Measurements from ENCODE around the gene ZNF785. TPM values are rescaled to one million over a fixed set of nuclear protein-coding genes. Genes with fewer than 3 reads are reported as not detected.

The ZNF785 gene
- total RNA-seq, 1 donor from 2014 or later: 9.3 TPM

GRCh38 chr16:30532285-30533145, 53.0 kb downstream of the ZNF785 start:
- no peak for TF ChIP-seq EZH2 (IDR thresholded peaks at IDR 0.05; ENCODE audit: insufficient read depth, low read length)
- no peak for TF ChIP-seq CTCF (IDR thresholded peaks at IDR 0.05; ENCODE audit: insufficient read depth, low read depth, low read length)
- Mint-ChIP-seq H3K4me1 (ENCODE audit: low read depth, unreplicated experiment) (peaks cover 9% of the 10 kb centered on the region), H3K27ac (ENCODE audit: unreplicated experiment) (no peak overlapping the region), H3K4me3 (ENCODE audit: unreplicated experiment) (no peak overlapping the region), H3K9me3 (ENCODE audit: unreplicated experiment) (no peaks in the 10 kb centered on the region), H3K36me3 (ENCODE audit: low read depth, unreplicated experiment) (peaks cover 6% of the 10 kb centered on the region), H3K27me3 (ENCODE audit: low read depth, unreplicated experiment) (no peaks in the 10 kb centered on the region)
- H3K4me2 ChIP-seq (ENCODE audit: low read length): no peak overlapping the region
- H3K9ac ChIP-seq (ENCODE audit: low read length): no peak overlapping the region
- no peak overlapping the region for H3K4me3 ChIP-seq (ENCODE audit: insufficient read depth, low read depth, low read length)
- H3K4me1 ChIP-seq (ENCODE audit: insufficient read depth, low read length): peaks cover 25% of the 10 kb centered on the region
- peaks cover 22% of the 10 kb centered on the region for H3K79me2 ChIP-seq (ENCODE audit: insufficient read depth, low read length)
- no peaks in the 10 kb centered on the region for H3K36me3 ChIP-seq (ENCODE audit: insufficient read depth, low read length)
- H4K20me1 ChIP-seq (ENCODE audit: insufficient read depth, low read length): no peaks in the 10 kb centered on the region
- H3K9me3 ChIP-seq (ENCODE audit: insufficient read depth, low read depth, low read length): no peaks in the 10 kb centered on the region
- no peak overlapping the region for H2AFZ ChIP-seq (ENCODE audit: low read depth, low read length)
- no peak for DNase-seq (ENCODE audit: low read depth)
- H3K27ac ChIP-seq (ENCODE audit: low read depth, low read length): no peak overlapping the region
- no peak for FAIRE-seq
- H3K27me3 ChIP-seq (ENCODE audit: insufficient read depth, low read length): no peaks in the 10 kb centered on the region

Other genes starting within 250 kb of the ZNF785 start
- 58.8 TPM in 2 replicates for gene CD2BP2, start 230.4 kb downstream of the ZNF785 start, total RNA-seq
- 50.3 and 50.8 TPM in 2 replicates for gene TBC1D10B, start 215.2 kb downstream of the ZNF785 start, total RNA-seq
- not detected in 2 replicates for gene MYL11, start 210.9 kb downstream of the ZNF785 start, total RNA-seq
- gene SEPTIN1, start 203.1 kb downstream of the ZNF785 start, total RNA-seq: 0.48 and 0.96 TPM in 2 replicates
- 16.0 and 19.5 TPM in 2 replicates for gene ZNF48, start 190.3 kb downstream of the ZNF785 start, total RNA-seq
- 13.9 and 15.5 TPM in 2 replicates for gene ZNF771, start 178.1 kb downstream of the ZNF785 start, total RNA-seq
- gene DCTPP1, start 155.7 kb downstream of the ZNF785 start, total RNA-seq: 31.0 and 36.5 TPM in 2 replicates
- gene SEPHS2, start 139.8 kb downstream of the ZNF785 start, total RNA-seq: 37.0 and 38.2 TPM in 2 replicates
- gene ITGAL, start 113.0 kb downstream of the ZNF785 start, total RNA-seq: 0.23 TPM in 1 of 2 replicates, not detected in the other
- gene ZNF768, start 59.1 kb downstream of the ZNF785 start, total RNA-seq: 23.1 and 26.6 TPM in 2 replicates
- 5.2 and 6.6 TPM in 2 replicates for gene ZNF747, start 50.8 kb downstream of the ZNF785 start, total RNA-seq
- gene ZNF764, start 27.3 kb downstream of the ZNF785 start, total RNA-seq: 6.9 and 8.5 TPM in 2 replicates
- gene ZNF688, start 14.0 kb downstream of the ZNF785 start, total RNA-seq: 5.4 and 5.9 TPM in 2 replicates
- 7.5 and 7.9 TPM in 2 replicates for gene ZNF689, start 24.7 kb upstream of the ZNF785 start, total RNA-seq
- gene PRR14, start 65.3 kb upstream of the ZNF785 start, total RNA-seq: 27.3 and 32.1 TPM in 2 replicates
- gene FBRS, start 72.7 kb upstream of the ZNF785 start, total RNA-seq: 69.3 and 75.0 TPM in 2 replicates
- gene SRCAP, start 113.5 kb upstream of the ZNF785 start, total RNA-seq: 48.2 and 50.4 TPM in 2 replicates
- 31.1 and 34.2 TPM in 2 replicates for gene PHKG2, start 162.7 kb upstream of the ZNF785 start, total RNA-seq
- 4.0 and 4.1 TPM in 2 replicates for gene CFAP119, start 176.4 kb upstream of the ZNF785 start, total RNA-seq
- gene RNF40, start 176.6 kb upstream of the ZNF785 start, total RNA-seq: 85.4 and 94.6 TPM in 2 replicates
- gene ZNF629, start 201.5 kb upstream of the ZNF785 start, total RNA-seq: 17.4 and 17.6 TPM in 2 replicates

All from astrocyte (in vitro differentiated cells and primary cell).